WERI-Rb-1 (cell line): ENCODE data around the gene KIRREL3.

Experiments
- DNase-seq: peaks from one replicate; pipeline ENCODE4 v3.0.0-alpha.2; 2020
- H3K27ac ChIP-seq: fragments of 250-450 bp; sonication (Bioruptor Pico); 2 replicates; pipeline ENCODE4 v1.5.1; 2020; ENCODE audit warnings: mild to moderate bottlenecking, moderate library complexity
- H3K27me3 ChIP-seq: fragments of 250-450 bp; sonication (Bioruptor Pico); 2 replicates; pipeline ENCODE4 v1.5.1; 2021; ENCODE audit warnings: mild to moderate bottlenecking, low read depth, moderate library complexity; ENCODE audit not compliant: insufficient read depth, severe bottlenecking
- H3K36me3 ChIP-seq: fragments of 250-450 bp; sonication (Bioruptor Pico); 2 replicates; pipeline ENCODE4 v1.5.1; 2020; ENCODE audit warnings: mild to moderate bottlenecking, moderate library complexity
- H3K4me3 ChIP-seq: 2 replicates; pipeline ENCODE4 v1.5.1; 2011; ENCODE audit warnings: low read depth, mild to moderate bottlenecking, control low read depth, low read length
- H3K9me3 ChIP-seq: fragments of 250-450 bp; sonication (Bioruptor Pico); 2 replicates; pipeline ENCODE4 v1.5.1; 2021; ENCODE audit warnings: mild to moderate bottlenecking, moderate library complexity; ENCODE audit not compliant: severe bottlenecking
- TF ChIP-seq, protein P1 (sequence below): IDR thresholded peaks from 2 replicates; pipeline ENCODE4 v1.5.1; 2011; ENCODE audit warnings: low read depth, mild to moderate bottlenecking, control low read depth, inconsistent platforms, low read length

KIRREL3 gene

DNA sequence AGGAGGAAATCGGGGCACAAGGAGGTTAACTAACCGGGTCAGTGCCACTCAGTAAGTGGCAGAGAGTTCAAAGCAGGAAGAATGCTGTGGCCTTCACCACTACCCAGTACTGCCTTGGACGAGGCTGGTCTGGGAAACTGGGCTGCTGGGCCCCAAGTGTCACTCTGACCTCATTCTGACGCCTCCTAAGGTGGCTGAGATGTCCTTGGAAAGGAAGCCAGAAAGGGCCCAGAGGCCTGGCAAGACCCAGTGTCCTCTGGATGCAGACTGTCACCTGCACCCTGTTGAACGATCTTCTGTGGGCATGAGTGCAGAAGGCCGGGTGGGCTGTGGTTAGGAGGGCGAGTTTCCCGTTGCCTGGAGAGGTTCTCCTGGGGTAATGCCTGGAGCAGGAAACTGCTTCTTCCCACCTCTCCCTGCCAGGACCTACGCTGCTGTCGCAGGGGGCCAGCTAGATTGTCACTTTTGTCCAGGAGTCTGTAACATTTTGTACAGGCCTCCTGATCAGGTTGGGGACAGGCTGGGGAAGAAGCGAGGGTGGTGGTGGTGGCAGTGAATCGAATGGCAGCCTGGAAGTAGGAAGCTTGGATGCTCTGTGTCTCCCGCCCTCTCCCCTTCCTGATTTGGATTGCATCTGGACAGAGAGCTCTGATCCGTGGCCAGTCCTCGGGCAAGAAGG is 540.0 kb downstream of the KIRREL3 start:
- Histone ChIP-seq H3K36me3 (no peaks in the 10 kb centered on the region), H3K4me3 (no peak overlapping the region), H3K27ac (no peak overlapping the region), H3K27me3 (no peaks in the 10 kb centered on the region), H3K9me3 (no peaks in the 10 kb centered on the region)
- DNase-seq: no peak
- TF ChIP-seq, protein P1, sequence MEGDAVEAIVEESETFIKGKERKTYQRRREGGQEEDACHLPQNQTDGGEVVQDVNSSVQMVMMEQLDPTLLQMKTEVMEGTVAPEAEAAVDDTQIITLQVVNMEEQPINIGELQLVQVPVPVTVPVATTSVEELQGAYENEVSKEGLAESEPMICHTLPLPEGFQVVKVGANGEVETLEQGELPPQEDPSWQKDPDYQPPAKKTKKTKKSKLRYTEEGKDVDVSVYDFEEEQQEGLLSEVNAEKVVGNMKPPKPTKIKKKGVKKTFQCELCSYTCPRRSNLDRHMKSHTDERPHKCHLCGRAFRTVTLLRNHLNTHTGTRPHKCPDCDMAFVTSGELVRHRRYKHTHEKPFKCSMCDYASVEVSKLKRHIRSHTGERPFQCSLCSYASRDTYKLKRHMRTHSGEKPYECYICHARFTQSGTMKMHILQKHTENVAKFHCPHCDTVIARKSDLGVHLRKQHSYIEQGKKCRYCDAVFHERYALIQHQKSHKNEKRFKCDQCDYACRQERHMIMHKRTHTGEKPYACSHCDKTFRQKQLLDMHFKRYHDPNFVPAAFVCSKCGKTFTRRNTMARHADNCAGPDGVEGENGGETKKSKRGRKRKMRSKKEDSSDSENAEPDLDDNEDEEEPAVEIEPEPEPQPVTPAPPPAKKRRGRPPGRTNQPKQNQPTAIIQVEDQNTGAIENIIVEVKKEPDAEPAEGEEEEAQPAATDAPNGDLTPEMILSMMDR: no peak

- TF ChIP-seq, protein P1: no peak
- Histone ChIP-seq H3K27ac (no peak overlapping the region), H3K36me3 (no peaks in the 10 kb centered on the region), H3K4me3 (no peak overlapping the region), H3K27me3 (no peaks in the 10 kb centered on the region), H3K9me3 (no peaks in the 10 kb centered on the region)
- no peak for DNase-seq
Measured at GRCh38 chr11:126459691-126460281, 540.8 kb downstream of the KIRREL3 start.

GRCh38 chr11:126457817-126458216 is 542.8 kb downstream of the KIRREL3 start:
- H3K4me3 ChIP-seq: no peak overlapping the region
- DNase-seq: no peak
- H3K9me3 ChIP-seq: no peaks in the 10 kb centered on the region
- H3K36me3 ChIP-seq: no peaks in the 10 kb centered on the region
- no peak overlapping the region for H3K27ac ChIP-seq
- H3K27me3 ChIP-seq: no peaks in the 10 kb centered on the region
- TF ChIP-seq, protein P1: no peak

- Histone ChIP-seq H3K36me3 (no peaks in the 10 kb centered on the region), H3K4me3 (no peak overlapping the region), H3K9me3 (no peaks in the 10 kb centered on the region), H3K27me3 (no peaks in the 10 kb centered on the region), H3K27ac (no peak overlapping the region)
- DNase-seq: no peak
- TF ChIP-seq, protein P1: no peak
Measured at GRCh38 chr11:126456783-126457542, 543.6 kb downstream of the KIRREL3 start.

DNA sequence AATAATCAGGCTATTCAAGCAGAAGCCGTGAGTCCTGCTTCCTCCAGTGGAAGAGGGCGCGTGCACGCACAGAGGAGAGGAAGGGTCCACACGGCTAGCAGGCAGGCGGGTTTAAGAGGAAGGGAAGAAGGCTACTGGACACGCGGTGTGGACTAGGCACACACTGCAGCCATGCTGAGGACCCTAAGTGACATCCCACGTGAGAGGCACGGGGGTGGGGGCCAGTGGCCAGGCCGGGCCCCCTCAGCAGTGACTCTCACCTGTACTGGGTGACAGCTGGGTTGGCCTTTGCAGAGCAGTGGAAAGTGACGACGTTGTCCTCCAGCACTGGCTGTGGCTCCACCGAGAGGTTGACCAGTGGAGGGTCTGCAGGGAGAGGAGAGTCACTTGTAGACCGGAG is 544.5 kb downstream of the KIRREL3 start:
- Histone ChIP-seq H3K27ac (no peak overlapping the region), H3K27me3 (no peaks in the 10 kb centered on the region), H3K36me3 (no peaks in the 10 kb centered on the region), H3K4me3 (no peak overlapping the region), H3K9me3 (no peaks in the 10 kb centered on the region)
- TF ChIP-seq, protein P1: no peak
- no peak for DNase-seq
